ENCODE data around the gene POLRMT.
A peak's percentile ranks its signal among the peaks of the same experiment; 100 is the strongest.

POLRMT gene

GRCh38 chr19:633068-633785 lies at the start of gene POLRMT:
Gene POLRMT (minus strand): TSS chr19:633537. CDS start chr19:633512, 25 bp downstream.
- peak; percentile 99 for DNase-seq (ENCODE audit: low read depth)
- H3K4me3 ChIP-seq (replicated peaks; ENCODE audit: low read depth, low read length) = peak within 1 kb of the TSS; percentile 91
- TF ChIP-seq CTCF (IDR thresholded peaks at IDR 0.05; ENCODE audit: low read length, missing control alignments) = no peak

GRCh38 chr19:682678-683320 lies 49.5 kb upstream of the POLRMT start:
- no peak for DNase-seq (ENCODE audit: low read depth)
- H3K4me3 ChIP-seq (replicated peaks; ENCODE audit: low read depth, low read length) = no peak overlapping the region
- no peak for TF ChIP-seq CTCF (IDR thresholded peaks at IDR 0.05; ENCODE audit: low read length, missing control alignments)

GRCh38 chr19:681029-682019 lies 48.0 kb upstream of the POLRMT start:
- DNase-seq (ENCODE audit: low read depth) = no peak

GRCh38 chr19:680287-681028 lies 47.1 kb upstream of the POLRMT start:
- H3K4me3 ChIP-seq (replicated peaks; ENCODE audit: low read depth, low read length) = peak overlapping the region; percentile 60
- peak; percentile 99 for DNase-seq (ENCODE audit: low read depth)
- TF ChIP-seq CTCF (IDR thresholded peaks at IDR 0.05; ENCODE audit: low read length, missing control alignments) = peak; percentile 7

More at GRCh38 chr19:681029-682019, 48.0 kb upstream of the POLRMT start:
- TF ChIP-seq CTCF (IDR thresholded peaks at IDR 0.05; ENCODE audit: low read length, missing control alignments) = no peak
- peak overlapping the region; percentile 60 for H3K4me3 ChIP-seq (replicated peaks; ENCODE audit: low read depth, low read length)

- H3K4me3 ChIP-seq (replicated peaks; ENCODE audit: low read depth, low read length) = peak overlapping the region; percentile 56
- no peak for TF ChIP-seq CTCF (IDR thresholded peaks at IDR 0.05; ENCODE audit: low read length, missing control alignments)
- peak; percentile 88 for DNase-seq (ENCODE audit: low read depth)
These were observed 46.3 kb upstream of the POLRMT start for GRCh38 chr19:679418-680286.
